Measurements from ENCODE around the gene GASK1A. TPM values are rescaled to one million over a fixed set of nuclear protein-coding genes. Genes with fewer than 3 reads are reported as not detected.

The GASK1A gene
- total RNA-seq, 4 donors from 2014 or later: 2.6 to 9.5 (median 8.8) TPM

GRCh38 chr3:43013743-43014155 lies 34.6 kb downstream of the GASK1A start:
- WGBS, 2 donors: 78 to 91% methylated on average over 2 of the region's 2 CpGs
- TF ChIP-seq POLR2A (IDR thresholded peaks at IDR 0.05) (no peak), CTCF (IDR thresholded peaks at IDR 0.05) (no peak)
- H3K27ac ChIP-seq: no peak overlapping the region

GRCh38 chr3:43014241-43014640 lies 35.1 kb downstream of the GASK1A start:
- H3K27ac ChIP-seq: no peak overlapping the region

More at GRCh38 chr3:43013743-43014155, 34.6 kb downstream of the GASK1A start:
- H3K9me3 ChIP-seq: no peaks in the 10 kb centered on the region
- no peak overlapping the region for H3K4me3 ChIP-seq (replicated peaks in 1 of 3)
- no peaks in the 10 kb centered on the region for H3K27me3 ChIP-seq
- intact Hi-C loops (cut with DNase I): no loop called here
- no peaks in the 10 kb centered on the region for H3K36me3 ChIP-seq
- no peaks in the 10 kb centered on the region for H3K4me1 ChIP-seq
- no peak for DNase-seq

GRCh38 chr3:43014956-43015355 lies 35.8 kb downstream of the GASK1A start:
- Histone ChIP-seq H3K4me1 (no peaks in the 10 kb centered on the region), H3K36me3 (no peaks in the 10 kb centered on the region), H3K9me3 (no peaks in the 10 kb centered on the region), H3K4me3 (replicated peaks in 1 of 3) (no peak overlapping the region), H3K27ac (no peak overlapping the region), H3K27me3 (no peaks in the 10 kb centered on the region)
- 83 to 88% methylated on average over 1 of the region's 1 CpG for WGBS, 2 donors
- intact Hi-C loops (cut with DNase I): no loop called here
- no peak for TF ChIP-seq CTCF (IDR thresholded peaks at IDR 0.05)
- no peak for TF ChIP-seq POLR2A (IDR thresholded peaks at IDR 0.05)
- no peak for DNase-seq

More at GRCh38 chr3:43014241-43014640, 35.1 kb downstream of the GASK1A start:
- 83 to 90% methylated on average over 3 of the region's 3 CpGs for WGBS, 2 donors
- Histone ChIP-seq H3K4me3 (replicated peaks in 1 of 3) (no peak overlapping the region), H3K9me3 (no peaks in the 10 kb centered on the region), H3K36me3 (no peaks in the 10 kb centered on the region), H3K4me1 (no peaks in the 10 kb centered on the region), H3K27me3 (no peaks in the 10 kb centered on the region)
- DNase-seq: no peak
- TF ChIP-seq CTCF (IDR thresholded peaks at IDR 0.05) (no peak), POLR2A (IDR thresholded peaks at IDR 0.05) (no peak)
- intact Hi-C loops (cut with DNase I): no loop called here

- Histone ChIP-seq H3K27me3 (no peaks in the 10 kb centered on the region), H3K36me3 (no peaks in the 10 kb centered on the region), H3K4me1 (no peaks in the 10 kb centered on the region), H3K27ac (no peak overlapping the region), H3K9me3 (no peaks in the 10 kb centered on the region), H3K4me3 (replicated peaks in 1 of 3) (no peak overlapping the region)
- TF ChIP-seq POLR2A (IDR thresholded peaks at IDR 0.05): no peak
- no peak for TF ChIP-seq CTCF (IDR thresholded peaks at IDR 0.05)
- WGBS, 2 donors: 92 to 94% methylated on average over 1 of the region's 1 CpG
- intact Hi-C loops (cut with DNase I): no loop called here
- DNase-seq: no peak
These were observed 36.5 kb downstream of the GASK1A start for GRCh38 chr3:43015572-43015971.

GRCh38 chr3:43015991-43016865 lies 37.1 kb downstream of the GASK1A start:
- intact Hi-C loops (cut with DNase I): no loop called here
- no peak for DNase-seq
- WGBS, 2 donors: 75 to 76% methylated on average over 5 of the region's 5 CpGs

More at GRCh38 chr3:43015991-43016865, 37.1 kb downstream of the GASK1A start:
- H3K9me3 ChIP-seq: no peaks in the 10 kb centered on the region
- H3K27me3 ChIP-seq: no peaks in the 10 kb centered on the region
- H3K27ac ChIP-seq: no peak overlapping the region
- H3K4me3 ChIP-seq (replicated peaks in 1 of 3): no peak overlapping the region
- TF ChIP-seq CTCF (IDR thresholded peaks at IDR 0.05) (no peak), POLR2A (IDR thresholded peaks at IDR 0.05) (no peak)
- no peaks in the 10 kb centered on the region for H3K36me3 ChIP-seq
- H3K4me1 ChIP-seq: no peaks in the 10 kb centered on the region
